OCI-LY3 (cell line): Measurements from ENCODE around the gene SPEN.

ENCODE experiments used
- EZH2phosphoT487 ChIP-seq: fragments of 200-600 bp; shearing (Covaris generic); IDR thresholded peaks from 2 replicates; pipeline ENCODE4 v1.6.1; 2018; ENCODE audit warnings: antibody characterized with exemption, mixed run types, low read depth
- TF ChIP-seq, protein P1 (sequence below): fragments of 200-600, 300-600 bp; sonication (generic); IDR thresholded peaks from 2 replicates; pipeline ENCODE4 v1.5.1; 2014; ENCODE audit warnings: antibody characterized with exemption, low read length, low read depth

- TF ChIP-seq, protein P1, sequence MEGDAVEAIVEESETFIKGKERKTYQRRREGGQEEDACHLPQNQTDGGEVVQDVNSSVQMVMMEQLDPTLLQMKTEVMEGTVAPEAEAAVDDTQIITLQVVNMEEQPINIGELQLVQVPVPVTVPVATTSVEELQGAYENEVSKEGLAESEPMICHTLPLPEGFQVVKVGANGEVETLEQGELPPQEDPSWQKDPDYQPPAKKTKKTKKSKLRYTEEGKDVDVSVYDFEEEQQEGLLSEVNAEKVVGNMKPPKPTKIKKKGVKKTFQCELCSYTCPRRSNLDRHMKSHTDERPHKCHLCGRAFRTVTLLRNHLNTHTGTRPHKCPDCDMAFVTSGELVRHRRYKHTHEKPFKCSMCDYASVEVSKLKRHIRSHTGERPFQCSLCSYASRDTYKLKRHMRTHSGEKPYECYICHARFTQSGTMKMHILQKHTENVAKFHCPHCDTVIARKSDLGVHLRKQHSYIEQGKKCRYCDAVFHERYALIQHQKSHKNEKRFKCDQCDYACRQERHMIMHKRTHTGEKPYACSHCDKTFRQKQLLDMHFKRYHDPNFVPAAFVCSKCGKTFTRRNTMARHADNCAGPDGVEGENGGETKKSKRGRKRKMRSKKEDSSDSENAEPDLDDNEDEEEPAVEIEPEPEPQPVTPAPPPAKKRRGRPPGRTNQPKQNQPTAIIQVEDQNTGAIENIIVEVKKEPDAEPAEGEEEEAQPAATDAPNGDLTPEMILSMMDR, result no peak
- TF ChIP-seq EZH2phosphoT487, result no peak
Measured at GRCh38 chr1:15848929-15849774, 1.6 kb downstream of the SPEN start.
